Peyer's patch (tissue), 4 donors: ENCODE results near the gene THUMPD2. TPM values are rescaled to one million over a fixed set of nuclear protein-coding genes. Genes with fewer than 3 reads are reported as not detected.

Experiments
- DNase-seq, 3 donors: peaks; one replicate each; pipeline ENCODE4 v3.0.0-alpha.2; 2017 to 2019
- H3K27ac ChIP-seq, 4 donors: fragments of 200-600 bp; sonication (generic); one replicate each; pipeline ENCODE4 v1.5.1; 2016 to 2019
- H3K27me3 ChIP-seq, 2 donors: fragments of 200-600 bp; sonication (generic); one replicate each; pipeline ENCODE4 v1.5.1; 2019
- H3K36me3 ChIP-seq, 3 donors: fragments of 200-600 bp; sonication (generic); one replicate each; pipeline ENCODE4 v1.5.1; 2016 to 2019
- H3K4me1 ChIP-seq, 4 donors: fragments of 200-600 bp; sonication (generic); one replicate each; pipeline ENCODE4 v1.5.1; 2016 to 2019
- H3K4me3 ChIP-seq, 4 donors: fragments of 200-600 bp; sonication (generic); 1 replicate in 3 of 4; 2 replicates in 1 of 4; pipeline ENCODE4 v1.5.1; 2016 to 2019; ENCODE audit warnings: mild to moderate bottlenecking in 1 of 4
- H3K9me3 ChIP-seq, 4 donors: fragments of 200-600 bp; sonication (generic); one replicate each; pipeline ENCODE4 v1.5.1; 2016 to 2019; ENCODE audit warnings: mild to moderate bottlenecking in 1 of 4
- POLR2A ChIP-seq, 2 donors: fragments of 450-650 bp; IDR thresholded peaks; one replicate each; pipeline ENCODE4 v1.5.1; 2017; ENCODE audit warnings: antibody characterized with exemption in 2 of 2, mild to moderate bottlenecking in 2 of 2, moderate library complexity in 2 of 2
- total RNA-seq, 4 donors: library from RNA; depleted of rRNA; stranded (reverse); fragments of >200 nt; gene quantifications; one replicate each; pipeline ENCODE4 v1.1.0, GENCODE V29; 2016
- TF ChIP-seq, protein P1 (sequence below), 6 experiments: fragments of 450-650 bp in 4 of 6; fragments of 200-600 bp in 2 of 6; sonication (generic) in 1 of 6; IDR thresholded peaks; one replicate each; pipeline ENCODE4 v1.5.1; 2017 to 2019; ENCODE audit warnings: antibody characterized with exemption in 6 of 6, mild to moderate bottlenecking in 3 of 6, moderate library complexity in 1 of 6

Gene THUMPD2
- total RNA-seq, 4 donors from 2014 or later: 14.2 to 19.8 (median 16.0) TPM

DNA sequence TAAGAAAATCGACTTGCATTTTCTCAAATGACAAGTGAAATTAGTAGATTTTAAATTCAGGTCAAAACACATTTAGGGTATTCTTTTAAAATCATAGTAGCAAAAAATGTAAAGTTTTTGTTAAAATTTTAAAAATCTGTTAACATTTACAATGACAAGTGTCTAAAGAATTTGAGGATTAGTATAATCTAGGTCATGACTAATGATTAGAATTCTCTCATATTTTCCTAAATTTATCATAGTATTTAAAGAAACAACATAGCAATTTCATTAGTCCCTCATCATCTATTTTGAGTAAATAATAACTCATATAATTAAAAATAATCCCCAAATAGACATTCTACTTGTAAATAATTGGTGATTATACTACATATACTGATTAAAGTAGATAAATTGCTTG, 23.6 kb downstream of the THUMPD2 start:
- Histone ChIP-seq H3K4me1 (no peaks in the 10 kb centered on the region), H3K4me3 (no peak overlapping the region), H3K27ac (no peak overlapping the region), H3K27me3 (no peaks in the 10 kb centered on the region), H3K36me3 (peaks cover 0 to 65% (median 0%) of the 10 kb centered on the region in 3 donors), H3K9me3 (no peaks in the 10 kb centered on the region)
- TF ChIP-seq, protein P1, sequence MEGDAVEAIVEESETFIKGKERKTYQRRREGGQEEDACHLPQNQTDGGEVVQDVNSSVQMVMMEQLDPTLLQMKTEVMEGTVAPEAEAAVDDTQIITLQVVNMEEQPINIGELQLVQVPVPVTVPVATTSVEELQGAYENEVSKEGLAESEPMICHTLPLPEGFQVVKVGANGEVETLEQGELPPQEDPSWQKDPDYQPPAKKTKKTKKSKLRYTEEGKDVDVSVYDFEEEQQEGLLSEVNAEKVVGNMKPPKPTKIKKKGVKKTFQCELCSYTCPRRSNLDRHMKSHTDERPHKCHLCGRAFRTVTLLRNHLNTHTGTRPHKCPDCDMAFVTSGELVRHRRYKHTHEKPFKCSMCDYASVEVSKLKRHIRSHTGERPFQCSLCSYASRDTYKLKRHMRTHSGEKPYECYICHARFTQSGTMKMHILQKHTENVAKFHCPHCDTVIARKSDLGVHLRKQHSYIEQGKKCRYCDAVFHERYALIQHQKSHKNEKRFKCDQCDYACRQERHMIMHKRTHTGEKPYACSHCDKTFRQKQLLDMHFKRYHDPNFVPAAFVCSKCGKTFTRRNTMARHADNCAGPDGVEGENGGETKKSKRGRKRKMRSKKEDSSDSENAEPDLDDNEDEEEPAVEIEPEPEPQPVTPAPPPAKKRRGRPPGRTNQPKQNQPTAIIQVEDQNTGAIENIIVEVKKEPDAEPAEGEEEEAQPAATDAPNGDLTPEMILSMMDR (IDR thresholded peaks at IDR 0.05): no peak
- no peak for TF ChIP-seq POLR2A (IDR thresholded peaks at IDR 0.05)
- no peak for DNase-seq

DNA sequence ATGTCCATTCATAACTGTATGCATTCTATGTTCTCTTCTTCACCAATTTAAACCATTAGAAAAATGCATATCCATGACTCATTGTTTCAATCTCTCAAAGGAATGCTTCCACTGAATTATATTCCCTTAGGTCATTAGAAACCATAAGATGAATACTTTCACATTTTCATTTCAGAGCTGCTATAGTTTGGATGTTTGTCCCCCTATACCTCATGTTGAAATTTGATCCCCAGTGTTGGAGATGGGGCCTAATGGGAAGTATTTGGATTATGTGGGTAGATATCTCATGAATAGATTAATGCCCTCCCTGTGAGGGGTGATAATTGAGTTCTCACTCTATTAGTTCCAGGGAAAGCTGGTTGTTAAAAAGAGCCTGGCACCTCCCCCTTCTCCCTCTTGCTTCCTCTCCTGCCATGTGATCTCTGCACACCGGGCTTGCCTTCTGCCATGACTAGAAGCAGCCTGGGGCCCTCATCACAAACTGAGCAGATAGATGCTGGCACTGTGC, 35.7 kb downstream of the THUMPD2 start:
- no peaks in the 10 kb centered on the region for H3K4me1 ChIP-seq
- H3K36me3 ChIP-seq: peaks cover 0 to 50% (median 0%) of the 10 kb centered on the region in 3 donors
- no peak overlapping the region for H3K27ac ChIP-seq
- TF ChIP-seq POLR2A (IDR thresholded peaks at IDR 0.05): no peak
- TF ChIP-seq, protein P1 (IDR thresholded peaks at IDR 0.05): no peak
- DNase-seq: no peak
- H3K4me3 ChIP-seq: no peak overlapping the region
- H3K9me3 ChIP-seq: no peaks in the 10 kb centered on the region
- H3K27me3 ChIP-seq: no peaks in the 10 kb centered on the region

DNA sequence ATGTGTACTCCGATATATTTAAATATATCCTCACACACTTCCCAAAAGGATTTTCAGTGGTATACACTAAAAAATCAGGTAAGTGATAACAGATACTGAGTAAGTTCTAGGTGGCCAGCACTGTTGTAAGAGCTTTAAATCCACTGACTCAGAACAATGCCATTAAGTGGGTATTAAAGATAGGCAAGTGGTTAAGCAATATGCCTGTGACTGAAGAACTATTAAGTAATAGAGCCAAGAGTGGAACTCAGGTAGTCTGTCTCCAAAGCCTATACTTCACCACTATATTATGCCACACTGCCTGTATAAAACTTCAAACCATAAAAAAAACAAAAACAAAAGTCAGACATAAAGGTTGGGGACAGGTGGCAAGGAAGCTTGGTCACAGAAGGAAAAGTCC, 37.2 kb downstream of the THUMPD2 start:
- no peak for DNase-seq
- Histone ChIP-seq H3K9me3 (no peaks in the 10 kb centered on the region), H3K4me3 (no peak overlapping the region), H3K36me3 (peaks cover 0 to 48% (median 0%) of the 10 kb centered on the region in 3 donors), H3K27me3 (no peaks in the 10 kb centered on the region), H3K27ac (no peak overlapping the region), H3K4me1 (no peaks in the 10 kb centered on the region)
- TF ChIP-seq, protein P1 (IDR thresholded peaks at IDR 0.05): no peak
- TF ChIP-seq POLR2A (IDR thresholded peaks at IDR 0.05): no peak

DNA sequence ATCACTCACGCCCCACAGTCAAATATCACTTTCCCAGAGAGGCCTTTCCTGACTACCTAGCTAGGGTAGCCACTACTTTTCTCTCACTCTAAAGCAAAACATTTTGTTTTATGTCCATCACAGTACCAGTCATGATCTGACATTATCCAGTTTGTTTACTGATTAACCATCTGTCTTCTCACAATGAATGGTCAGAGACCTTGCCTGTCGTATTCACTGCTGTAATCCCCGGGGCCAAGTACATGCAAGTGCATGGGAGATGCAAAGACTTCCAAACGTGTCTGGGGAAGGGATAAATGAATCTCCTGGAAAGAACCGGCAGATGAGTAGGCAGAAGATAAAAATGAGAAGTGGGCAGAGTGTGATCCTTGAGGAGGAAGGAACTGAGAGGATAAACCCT, 39.7 kb downstream of the THUMPD2 start:
- H3K36me3 ChIP-seq: peaks cover 0 to 64% (median 7%) of the 10 kb centered on the region in 3 donors
- no peaks in the 10 kb centered on the region for H3K9me3 ChIP-seq
- no peak for DNase-seq
- no peaks in the 10 kb centered on the region for H3K27me3 ChIP-seq
- no peaks in the 10 kb centered on the region for H3K4me1 ChIP-seq
- TF ChIP-seq, protein P1 (IDR thresholded peaks at IDR 0.05): no peak
- no peak overlapping the region for H3K27ac ChIP-seq
- no peak overlapping the region for H3K4me3 ChIP-seq

DNA sequence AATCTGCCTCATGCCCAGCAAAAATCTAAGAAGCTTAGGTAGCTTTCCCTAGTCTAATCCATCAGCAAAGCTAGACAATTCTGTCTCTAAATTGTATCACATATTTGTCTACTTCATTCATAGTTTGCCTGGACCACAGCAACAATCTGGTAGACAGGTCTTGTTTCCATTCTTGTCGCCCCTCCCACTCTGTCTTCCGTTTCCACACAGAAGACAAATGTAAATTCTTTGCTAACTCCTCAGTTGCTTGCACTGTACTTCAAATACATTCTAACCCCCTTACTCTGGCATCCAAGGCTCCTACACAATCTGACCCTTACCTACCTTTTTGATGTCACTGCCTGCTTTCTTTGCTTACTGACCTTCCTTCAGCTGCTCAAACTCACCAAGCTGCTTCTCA, 40.1 kb downstream of the THUMPD2 start:
- Histone ChIP-seq H3K36me3 (peaks cover 0 to 64% (median 7%) of the 10 kb centered on the region in 3 donors), H3K27me3 (no peaks in the 10 kb centered on the region), H3K4me1 (no peaks in the 10 kb centered on the region), H3K4me3 (no peak overlapping the region), H3K27ac (no peak overlapping the region), H3K9me3 (no peaks in the 10 kb centered on the region)
- no peak for DNase-seq
- TF ChIP-seq, protein P1 (IDR thresholded peaks at IDR 0.05): no peak
- no peak for TF ChIP-seq POLR2A (IDR thresholded peaks at IDR 0.05)

DNA sequence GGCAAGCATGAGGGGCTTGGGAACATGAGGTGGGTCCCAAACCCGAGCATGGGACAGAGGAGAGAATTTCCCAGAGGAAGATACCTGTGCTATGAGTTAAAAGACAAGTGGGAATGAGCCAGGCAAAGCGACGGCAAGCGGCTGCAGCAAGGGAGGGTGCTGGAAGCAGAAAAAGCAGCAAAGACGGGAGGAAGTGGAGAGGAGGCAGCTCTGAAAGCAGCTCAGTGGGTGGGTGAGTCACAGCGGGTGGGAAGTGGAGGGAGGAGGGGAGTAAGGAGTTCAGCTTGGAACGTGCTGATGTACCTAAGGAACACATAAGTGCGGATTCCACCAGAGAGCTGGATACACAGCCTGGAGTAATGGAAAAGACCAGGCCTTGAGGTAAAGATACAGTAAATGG, 41.4 kb downstream of the THUMPD2 start:
- no peaks in the 10 kb centered on the region for H3K4me1 ChIP-seq
- no peak overlapping the region for H3K4me3 ChIP-seq
- no peaks in the 10 kb centered on the region for H3K9me3 ChIP-seq
- TF ChIP-seq, protein P1 (IDR thresholded peaks at IDR 0.05): no peak
- no peak for TF ChIP-seq POLR2A (IDR thresholded peaks at IDR 0.05)
- H3K27ac ChIP-seq: no peak overlapping the region
- peaks cover 0 to 60% (median 7%) of the 10 kb centered on the region in 3 donors for H3K36me3 ChIP-seq
- DNase-seq: no peak
- H3K27me3 ChIP-seq: no peaks in the 10 kb centered on the region
